IMR-90 (cell line): ENCODE measurements around the gene PRR23E. TPM values are rescaled to one million over a fixed set of nuclear protein-coding genes. Genes with fewer than 3 reads are reported as not detected.

ENCODE experiments used
- ATAC-seq: fragments of 200-7000 bp; cut with Tn5 transposase; 2 replicates; pipeline ENCODE4 v1.9.1; 2020; ENCODE audit warnings: low read depth, mild to moderate bottlenecking, moderate library complexity
- BruUV-seq: library from RNA; stranded (reverse); fragments of 400-500 nt; replicated peaks from 2 replicates; lab custom pipeline; 2021; lab: Mats Ljungman, UMichigan
- CTCF ChIA-PET: fragments of 300-600 bp; formaldehyde crosslinking; extraction: SDS; loops from one replicate; lab custom pipeline; 2021; ENCODE audit warnings: antibody characterized with exemption; lab: Yijun Ruan, JAX
- POLR2A ChIA-PET: fragments of 300-600 bp; sonication (Branson Sonifier 250); formaldehyde crosslinking; loops from one replicate; lab custom pipeline; 2022; ENCODE audit warnings: antibody characterized with exemption; ENCODE audit not compliant: unreplicated experiment; lab: Charles Lee
- DNase-seq: peaks from one replicate; pipeline ENCODE4 v3.0.0; 2013
- H2AFZ ChIP-seq: replicated peaks from 2 replicates; pipeline ENCODE3; 2013; ENCODE audit warnings: low read length, mild to moderate bottlenecking; ENCODE audit not compliant: poor library complexity
- H2AK5ac ChIP-seq: 2 replicates; pipeline ENCODE4 v1.6.1; 2013; ENCODE audit warnings: low read depth, low read length, inconsistent platforms
- H2AK9ac ChIP-seq: replicated peaks from 2 replicates; pipeline ENCODE3; 2013; ENCODE audit warnings: mild to moderate bottlenecking, low read depth, low read length, moderate library complexity; ENCODE audit not compliant: poor library complexity
- H2BK120ac ChIP-seq: 2 replicates; pipeline ENCODE4 v1.6.1; 2013; ENCODE audit warnings: low read depth, low read length, inconsistent platforms
- H2BK15ac ChIP-seq: 3 replicates; pipeline ENCODE4 v1.6.1; 2013; ENCODE audit warnings: low read depth, low read length, inconsistent platforms
- H2BK20ac ChIP-seq: 2 replicates; pipeline ENCODE4 v1.6.1; 2013; ENCODE audit warnings: low read depth, mild to moderate bottlenecking, inconsistent platforms, low read length, moderate library complexity
- H2BK5ac ChIP-seq: 2 replicates; pipeline ENCODE4 v1.6.1; 2013; ENCODE audit warnings: mild to moderate bottlenecking, low read depth, low read length, inconsistent platforms; ENCODE audit not compliant: poor library complexity, severe bottlenecking
- H3K14ac ChIP-seq: replicated peaks from 2 replicates; pipeline ENCODE4 v1.6.1; 2013; ENCODE audit warnings: low read depth, low read length, inconsistent platforms
- H3K18ac ChIP-seq: 2 replicates; pipeline ENCODE4 v1.6.1; 2013; ENCODE audit warnings: low read depth, low read length, control low read depth
- H3K23ac ChIP-seq: 2 replicates; pipeline ENCODE4 v1.6.1; 2013; ENCODE audit warnings: low read depth, low read length, inconsistent platforms
- H3K27ac ChIP-seq: 2 replicates; pipeline ENCODE4 v1.5.1; 2013; ENCODE audit warnings: mild to moderate bottlenecking, control low read depth, low read length; ENCODE audit not compliant: insufficient read depth
- H3K27me3 ChIP-seq: 2 replicates; pipeline ENCODE4 v1.6.1; 2013; ENCODE audit warnings: low read length; ENCODE audit not compliant: control insufficient read depth, insufficient read depth
- H3K36me3 ChIP-seq: 2 replicates; pipeline ENCODE4 v1.6.1; 2013; ENCODE audit warnings: low read length, mixed read lengths; ENCODE audit not compliant: control insufficient read depth, insufficient read depth
- H3K4ac ChIP-seq: 2 replicates; pipeline ENCODE4 v1.6.1; 2013; ENCODE audit warnings: low read depth, low read length, inconsistent platforms
- H3K4me1 ChIP-seq: 2 replicates; pipeline ENCODE4 v1.6.1; 2013; ENCODE audit warnings: low read length, mixed read lengths; ENCODE audit not compliant: control insufficient read depth, insufficient read depth
- H3K4me2 ChIP-seq: 2 replicates; pipeline ENCODE4 v1.6.1; 2013; ENCODE audit warnings: low read depth, mild to moderate bottlenecking, control low read depth, low read length, moderate library complexity
- H3K4me3 ChIP-seq: 2 replicates; pipeline ENCODE4 v1.5.1; 2013; ENCODE audit warnings: low read depth, mild to moderate bottlenecking, control low read depth, low read length, moderate library complexity; ENCODE audit not compliant: insufficient read depth
- H3K56ac ChIP-seq: 2 replicates; pipeline ENCODE4 v1.6.1; 2013; ENCODE audit warnings: low read length, inconsistent platforms; ENCODE audit not compliant: insufficient read depth; ENCODE audit errors: extremely low read depth
- H3K79me1 ChIP-seq, 2 experiments: 2 replicates each; pipeline ENCODE4 v1.6.1; 2013; ENCODE audit warnings: low read length in 2 of 2, inconsistent platforms in 1 of 2, low read depth in 1 of 2
- H3K9ac ChIP-seq: 2 replicates; pipeline ENCODE4 v1.6.1; 2013; ENCODE audit warnings: low read depth, low read length, control low read depth
- H3K9me1 ChIP-seq: 2 replicates; pipeline ENCODE4 v1.6.1; 2013; ENCODE audit warnings: low read length, inconsistent platforms; ENCODE audit not compliant: insufficient read depth
- H3K9me3 ChIP-seq: 2 replicates; pipeline ENCODE4 v1.6.1; 2013; ENCODE audit warnings: low read length; ENCODE audit not compliant: control insufficient read depth, insufficient read depth
- H4K20me1 ChIP-seq: 2 replicates; pipeline ENCODE4 v1.6.1; 2013; ENCODE audit warnings: low read length, inconsistent platforms; ENCODE audit not compliant: insufficient read depth
- H4K5ac ChIP-seq: 2 replicates; pipeline ENCODE4 v1.6.1; 2013; ENCODE audit warnings: mild to moderate bottlenecking, low read depth, low read length, control low read depth
- H4K8ac ChIP-seq, 2 experiments: 2 replicates each; pipeline ENCODE4 v1.6.1; 2013; ENCODE audit warnings: low read depth in 2 of 2, low read length in 2 of 2, control low read depth in 1 of 2, inconsistent platforms in 1 of 2
- H4K91ac ChIP-seq: 2 replicates; pipeline ENCODE4 v1.6.1; 2013; ENCODE audit warnings: low read depth, low read length, inconsistent platforms; ENCODE audit not compliant: insufficient read depth
- CHD1 ChIP-seq: IDR thresholded peaks from 2 replicates; pipeline ENCODE4 v1.6.1; 2012; ENCODE audit warnings: low read depth, low read length, improper control_type of control experiment
- MAFK ChIP-seq: IDR thresholded peaks from 2 replicates; pipeline ENCODE4 v1.6.1; 2012; ENCODE audit warnings: low read depth, low read length, improper control_type of control experiment
- MAZ ChIP-seq: IDR thresholded peaks from 2 replicates; pipeline ENCODE4 v1.6.1; 2012; ENCODE audit warnings: low read depth, mild to moderate bottlenecking, low read length, improper control_type of control experiment, moderate library complexity, borderline replicate concordance
- POLR2A ChIP-seq: IDR thresholded peaks from 2 replicates; pipeline ENCODE4 v1.6.1; 2012; ENCODE audit warnings: mild to moderate bottlenecking, low read depth, low read length
- RAD21 ChIP-seq: IDR thresholded peaks from 2 replicates; pipeline ENCODE4 v1.6.1; 2012; ENCODE audit warnings: low read length, improper control_type of control experiment
- WGBS, 2 experiments: methylation state at CpG; one replicate each; pipeline versions ENCODE4 v1.1.5 to v1.1.7; 2013; ENCODE audit warnings: missing lambda C conversion rate in 2 of 2; ENCODE audit not compliant: insufficient read length in 1 of 2; ENCODE audit errors: extremely low coverage in 2 of 2; 5-methylcytosine and 5-hydroxymethylcytosine counted together
- dilution Hi-C: fragments of 300-500 bp; cut with HindIII; formaldehyde crosslinking; loops from one replicate; pipeline ENCODE4 v1.14.3; 2018; ENCODE audit warnings: low sequenced_read_pairs; ENCODE audit not compliant: unreplicated experiment
- in situ Hi-C: fragments of 300-500 bp; cut with MboI; formaldehyde crosslinking; loops from 3 replicates; pipeline ENCODE4 v1.14.3; 2019; ENCODE audit warnings: low sequenced_read_pairs, inconsistent platforms, mixed read lengths
- intact Hi-C: fragments of 100-400 bp; cut with micrococcal nuclease; formaldehyde crosslinking; loops from 2 replicates; pipeline ENCODE4 v1.10.0; 2022
- polyA plus RNA-seq, 3 experiments: library from polyadenylated mRNA; depleted of rRNA; stranded (reverse); fragments of >200 nt; gene quantifications; 2 replicates each; pipeline ENCODE4 v1.2.3, GENCODE V29; 2012; ENCODE audit warnings: low replicate concordance in 1 of 3
- total RNA-seq: library from RNA; depleted of rRNA; stranded (reverse); fragments of >200 nt; gene quantifications from 2 replicates; pipeline ENCODE4 v1.2.3, GENCODE V29; 2012
- TF ChIP-seq, protein P1 (sequence below): fragments of 150-350 bp; IDR thresholded peaks from 2 replicates; pipeline ENCODE4 v1.6.1; 2016; ENCODE audit warnings: low read depth, mild to moderate bottlenecking, low read length, moderate library complexity, borderline replicate concordance

The PRR23E gene
- total and polyA plus RNA-seq, 2 of the 4 experiments (the other 2 are of a cell fraction): not detected

DNA sequence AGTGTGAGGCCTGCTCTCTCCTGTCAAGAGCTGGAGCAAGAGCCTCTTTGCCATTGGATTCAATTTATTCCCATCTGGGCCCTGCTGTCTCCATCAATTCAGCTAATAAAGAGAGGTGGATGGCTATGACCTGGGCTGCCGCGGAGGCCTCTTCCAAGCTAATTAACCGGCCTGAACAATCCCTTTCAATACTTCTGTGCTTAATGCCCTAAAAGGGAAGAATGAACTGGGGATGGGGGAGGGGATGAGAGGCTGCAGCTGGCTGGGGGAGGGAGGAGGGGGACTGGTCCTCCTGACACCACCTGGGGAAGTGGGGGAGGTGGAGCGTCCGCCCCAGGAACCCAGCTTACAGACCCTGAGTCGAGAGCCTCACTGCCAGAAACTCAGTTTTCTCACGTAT is 33.4 kb upstream of the PRR23E start:
- no peak for ATAC-seq
- no peak for TF ChIP-seq RAD21
- TF ChIP-seq MAFK: no peak
- TF ChIP-seq POLR2A: no peak
- TF ChIP-seq MAZ: no peak
- TF ChIP-seq CHD1: no peak
- TF ChIP-seq, protein P1, sequence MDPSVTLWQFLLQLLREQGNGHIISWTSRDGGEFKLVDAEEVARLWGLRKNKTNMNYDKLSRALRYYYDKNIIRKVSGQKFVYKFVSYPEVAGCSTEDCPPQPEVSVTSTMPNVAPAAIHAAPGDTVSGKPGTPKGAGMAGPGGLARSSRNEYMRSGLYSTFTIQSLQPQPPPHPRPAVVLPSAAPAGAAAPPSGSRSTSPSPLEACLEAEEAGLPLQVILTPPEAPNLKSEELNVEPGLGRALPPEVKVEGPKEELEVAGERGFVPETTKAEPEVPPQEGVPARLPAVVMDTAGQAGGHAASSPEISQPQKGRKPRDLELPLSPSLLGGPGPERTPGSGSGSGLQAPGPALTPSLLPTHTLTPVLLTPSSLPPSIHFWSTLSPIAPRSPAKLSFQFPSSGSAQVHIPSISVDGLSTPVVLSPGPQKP: no peak
- Histone ChIP-seq H3K36me3 (no peaks in the 10 kb centered on the region), H4K20me1 (no peaks in the 10 kb centered on the region), H3K4me2 (no peak overlapping the region), H2AK5ac (no peak overlapping the region), H3K9ac (no peak overlapping the region), H4K91ac (no peak overlapping the region), H3K27me3 (peaks cover 2% of the 10 kb centered on the region; the same call in 1 of the 2 replicates), H4K8ac (no peak overlapping the region), H2AFZ (no peak overlapping the region), H3K4me3 (no peak overlapping the region), H2BK120ac (no peak overlapping the region), H3K27ac (no peak overlapping the region), H2BK15ac (no peak overlapping the region), H3K23ac (no peak overlapping the region), H3K14ac (no peak overlapping the region), H3K56ac (no peak overlapping the region), H3K79me1 (no peaks in the 10 kb centered on the region), H4K5ac (no peak overlapping the region), H3K4ac (no peak overlapping the region), H2BK5ac (no peak overlapping the region), H3K9me3 (no peaks in the 10 kb centered on the region), H2AK9ac (no peak overlapping the region), H3K4me1 (no peaks in the 10 kb centered on the region), H2BK20ac (no peak overlapping the region), H3K18ac (no peak overlapping the region), H3K9me1 (no peaks in the 10 kb centered on the region)
- POLR2A ChIA-PET: no interaction called here
- no CpG with 5 or more reads among the region's 7 CpGs for WGBS, 2 experiments
- no TSS peak for BruUV-seq
- CTCF ChIA-PET: no interaction called here
- dilution Hi-C loops (no loop called here), intact Hi-C loops (no loop called here), in situ Hi-C loops (no loop called here)
- no peak for DNase-seq
